GM21619 (cell line): Measurements from ENCODE around the gene RARS2.
"Not testable (repeated sequence)": the region's sequence is repeated elsewhere in the genome, so short reads cannot be mapped to it uniquely, and the experiment has no call there.

Experiments
- ATAC-seq: cut with Tn5 transposase; IDR thresholded peaks from one replicate; pipeline ENCODE4 v1.9.1; 2021; ENCODE audit not compliant: unreplicated experiment

Gene RARS2

DNA sequence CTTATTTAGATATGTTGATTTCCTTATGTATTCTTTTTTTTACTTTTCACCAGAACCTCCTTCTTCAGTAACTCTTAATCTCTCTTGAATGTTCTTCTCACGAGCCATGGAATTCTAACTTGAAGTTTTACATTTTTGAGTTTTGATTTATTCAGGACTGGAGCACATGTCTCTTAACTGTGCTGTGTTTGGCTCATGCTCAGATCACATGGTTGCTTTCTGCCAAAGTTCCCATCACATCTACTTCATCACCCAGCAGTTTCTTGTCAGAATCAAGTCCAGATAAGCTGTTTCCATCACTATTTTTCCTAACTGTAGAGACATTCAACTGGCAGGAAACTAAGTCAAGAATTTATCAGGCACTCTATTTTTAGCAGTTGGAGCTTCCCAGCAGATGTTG is 85.3 kb downstream of the RARS2 start:
- ATAC-seq = no peak

DNA sequence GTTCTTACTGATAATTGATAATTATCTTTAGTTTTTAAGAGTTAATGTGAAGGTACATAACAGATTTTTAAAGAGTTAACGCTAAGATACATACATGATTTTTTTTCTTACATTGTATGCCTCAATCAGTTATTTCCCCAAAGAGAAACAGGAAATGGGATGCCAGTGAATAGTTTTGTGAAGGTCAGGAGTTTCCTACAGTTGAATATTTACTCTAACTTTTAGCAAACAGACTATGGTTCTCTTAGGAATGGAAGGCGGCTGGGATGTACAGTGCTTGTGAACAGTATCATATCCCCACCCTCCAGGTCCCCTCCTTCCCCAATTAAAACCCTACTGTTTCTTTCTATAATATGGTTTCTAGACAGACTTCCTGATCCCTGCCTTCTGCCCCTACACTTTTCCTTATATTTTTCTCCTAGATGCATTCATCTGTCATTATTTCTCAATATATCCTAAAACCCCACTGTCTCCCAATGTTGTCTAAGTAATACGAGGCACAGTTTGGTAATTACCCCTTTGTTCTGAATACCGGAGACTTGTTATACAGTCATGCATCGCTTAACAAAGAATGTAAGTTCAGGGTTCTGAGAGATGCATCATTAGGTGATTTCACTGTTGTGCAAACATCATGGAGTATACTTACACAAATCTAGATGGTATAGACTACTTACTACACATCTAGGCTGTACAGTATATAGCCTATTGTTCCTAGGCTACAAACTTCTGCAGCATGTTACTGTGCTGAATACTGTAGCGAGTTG is 87.8 kb downstream of the RARS2 start:
- no peak for ATAC-seq

DNA sequence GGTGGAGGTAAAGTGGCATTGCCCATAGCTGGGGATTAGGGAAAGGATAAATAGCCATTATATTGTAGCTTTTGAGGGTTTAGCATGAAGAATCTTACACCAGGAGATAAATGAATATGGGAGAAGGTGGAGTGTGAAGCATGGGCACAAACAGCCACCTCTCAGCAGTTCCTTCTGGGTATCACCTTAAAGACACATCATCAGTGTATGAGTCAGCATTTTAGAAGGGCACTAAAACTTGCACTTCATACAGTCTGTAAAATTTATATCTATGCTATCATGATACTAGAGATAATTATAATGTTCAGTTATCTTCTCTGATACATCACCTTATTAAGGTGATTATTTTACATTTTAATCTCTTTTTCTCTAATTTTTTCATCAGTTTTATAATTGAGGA is 91.7 kb downstream of the RARS2 start:
- no peak for ATAC-seq

DNA sequence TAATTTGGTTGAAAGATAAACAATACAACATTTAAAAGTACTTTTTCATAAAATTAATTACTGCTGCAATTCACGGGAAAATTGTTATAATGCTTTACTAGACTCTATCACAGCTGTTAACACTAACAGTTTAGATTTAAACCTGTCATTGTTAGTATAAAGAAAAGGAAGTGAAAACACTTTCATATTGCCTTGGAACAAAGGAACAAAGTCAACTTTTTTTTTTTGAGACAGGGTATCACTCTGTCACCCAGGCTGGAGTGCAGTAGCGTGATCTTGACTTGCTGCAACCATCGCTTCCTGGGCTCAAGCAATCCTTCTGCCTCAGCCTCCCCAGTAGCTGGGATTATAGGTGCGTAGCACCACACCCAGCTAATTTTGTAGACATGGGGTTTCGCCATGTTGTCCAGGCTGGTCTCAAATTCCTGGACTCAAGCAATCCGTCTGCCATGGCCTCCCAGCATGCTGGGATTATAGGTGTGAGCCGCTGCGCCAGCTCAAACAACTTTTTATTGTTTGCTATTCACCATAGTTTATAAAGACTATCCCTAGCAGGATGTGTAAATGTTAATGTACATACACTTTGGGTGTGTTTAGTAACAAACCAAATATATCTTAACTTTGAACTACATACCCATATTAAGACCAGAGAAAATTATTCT is 94.9 kb downstream of the RARS2 start:
- peak; percentile 79 for ATAC-seq

DNA sequence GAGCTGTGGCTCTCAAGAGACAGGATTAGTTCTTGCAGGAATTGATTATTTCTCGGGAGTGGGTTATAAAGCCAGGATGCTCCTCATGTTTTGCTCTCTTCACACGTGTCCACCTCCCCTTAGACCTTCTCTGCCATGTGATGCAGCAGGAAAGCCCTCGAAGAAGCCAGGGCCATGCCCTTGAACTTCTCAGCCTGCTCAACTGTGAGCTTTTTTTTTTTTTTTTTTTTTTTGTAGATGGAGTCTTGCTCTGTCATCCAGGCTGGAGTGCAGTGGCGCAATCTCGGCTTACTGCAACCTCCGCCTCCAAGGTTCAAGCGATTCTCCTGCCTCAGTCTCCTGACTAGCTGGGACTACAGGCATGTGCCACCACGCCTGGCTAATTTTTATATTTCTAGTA is 100.5 kb downstream of the RARS2 start:
- ATAC-seq = not testable (repeated sequence)

DNA sequence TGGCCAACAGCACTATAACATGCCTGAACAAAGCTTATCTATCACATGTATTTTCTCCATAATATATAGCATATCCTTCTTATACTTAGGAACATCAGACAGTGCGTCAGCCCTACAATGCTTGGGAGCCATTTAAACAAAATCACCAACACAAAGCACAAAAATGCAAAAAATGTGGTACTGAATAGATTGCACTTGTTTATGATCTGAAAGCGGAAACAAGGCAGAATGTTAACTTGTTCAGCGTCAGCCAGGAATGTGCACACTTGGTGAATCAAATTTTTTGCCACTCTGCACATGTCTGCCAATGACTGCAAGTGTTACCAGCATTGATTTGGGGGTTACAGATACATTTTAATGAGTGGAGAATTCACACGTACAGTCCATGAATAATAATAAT is 102.2 kb downstream of the RARS2 start:
- no peak for ATAC-seq

DNA sequence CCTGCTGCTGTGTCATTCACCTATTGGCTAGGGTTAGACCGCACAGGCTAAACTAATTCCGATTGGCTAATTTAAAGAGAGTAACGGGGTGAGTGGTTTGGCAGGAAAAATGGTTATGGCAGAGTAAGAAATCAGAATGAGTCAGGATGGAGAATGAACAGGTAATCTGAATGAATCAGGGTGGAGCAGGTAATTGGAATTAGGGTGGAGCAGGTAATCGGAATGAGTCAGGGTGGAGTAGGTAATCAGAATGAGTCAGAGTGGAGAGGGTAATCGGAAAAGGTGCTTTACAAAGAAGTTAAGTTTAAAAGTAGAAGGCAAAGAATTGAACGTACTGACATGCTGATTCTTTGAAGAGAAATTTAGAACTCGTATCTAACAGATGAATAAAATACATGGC is 105.3 kb downstream of the RARS2 start:
- ATAC-seq = no peak

DNA sequence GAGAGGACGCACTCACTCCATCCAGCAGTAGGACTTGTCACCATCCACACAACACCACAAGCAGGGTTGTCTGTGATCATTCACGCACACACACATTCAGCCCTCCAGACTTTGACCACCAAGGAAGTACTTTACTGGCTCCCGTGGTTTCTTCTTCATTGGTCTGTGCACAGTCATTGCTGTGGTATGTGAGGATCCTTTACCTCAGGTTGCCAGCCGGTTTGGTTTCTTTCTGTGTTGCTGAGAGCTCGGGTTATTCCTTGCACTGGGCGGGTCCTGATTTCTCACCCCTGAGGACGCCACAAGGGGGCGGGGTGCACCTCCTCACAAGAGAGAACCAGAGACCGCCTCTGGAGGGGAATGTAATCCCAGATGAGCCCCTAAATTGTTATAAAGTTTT is 105.9 kb downstream of the RARS2 start:
- no peak for ATAC-seq

DNA sequence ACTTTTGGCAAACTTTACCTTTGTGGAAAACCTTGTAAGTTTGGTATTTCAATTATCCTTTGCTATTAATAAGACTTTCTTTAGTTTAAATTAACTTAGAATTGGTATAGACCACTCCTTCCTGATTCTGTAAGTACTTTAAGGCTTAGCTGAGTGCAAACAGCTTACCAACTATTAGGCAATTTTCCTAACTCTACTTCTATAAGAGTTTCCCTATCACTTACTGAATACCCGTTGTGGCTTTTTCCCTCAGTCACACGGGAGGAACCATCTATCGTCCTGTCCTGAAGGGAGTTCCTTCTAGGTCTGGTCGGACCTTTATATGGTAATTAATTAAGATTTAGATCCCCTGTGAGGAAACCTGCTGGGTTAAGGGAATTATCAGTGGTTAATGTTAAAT is 107.4 kb downstream of the RARS2 start:
- ATAC-seq = no peak

DNA sequence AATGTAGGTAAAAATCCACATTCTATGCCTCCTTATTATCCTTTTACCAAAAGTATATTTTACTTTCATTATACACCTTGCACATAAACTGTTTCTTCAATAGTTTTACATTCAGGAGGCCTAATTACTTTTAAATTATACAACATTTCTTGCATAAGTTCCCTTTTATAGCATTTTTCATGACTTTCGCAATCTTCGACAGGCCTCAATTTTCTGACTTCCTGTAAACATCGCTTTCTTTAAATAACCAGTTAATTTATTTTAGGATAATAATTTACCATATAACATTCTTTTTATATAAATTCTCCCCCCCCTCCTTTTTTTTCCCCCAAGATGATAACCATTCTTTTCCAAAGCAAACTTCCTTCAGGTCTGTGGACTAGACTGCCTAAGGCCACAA is 107.9 kb downstream of the RARS2 start:
- ATAC-seq = no peak

DNA sequence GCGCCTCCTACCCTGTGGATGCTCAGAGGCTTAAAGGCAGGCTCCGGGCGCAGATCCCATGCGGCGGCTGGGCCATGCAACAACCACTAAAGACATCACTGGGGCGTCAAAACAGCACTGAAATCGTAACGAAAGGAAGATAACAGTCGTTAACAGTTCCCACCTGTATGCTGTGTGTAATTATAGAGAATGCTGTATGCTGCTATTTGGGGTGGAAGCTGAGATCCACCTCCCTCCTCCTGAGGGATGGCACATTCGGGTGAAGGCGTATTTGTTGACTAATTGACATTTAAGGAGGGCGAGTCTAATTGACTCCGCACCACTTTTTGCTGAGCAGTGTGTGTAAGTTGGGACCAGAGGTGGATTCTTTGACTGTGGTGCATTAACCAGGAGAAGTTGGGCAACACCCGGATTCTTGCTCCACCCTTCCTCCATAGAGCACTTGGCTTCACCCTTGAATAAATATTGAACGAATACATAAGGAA is 116.3 kb downstream of the RARS2 start:
- peak; percentile 67 for ATAC-seq

DNA sequence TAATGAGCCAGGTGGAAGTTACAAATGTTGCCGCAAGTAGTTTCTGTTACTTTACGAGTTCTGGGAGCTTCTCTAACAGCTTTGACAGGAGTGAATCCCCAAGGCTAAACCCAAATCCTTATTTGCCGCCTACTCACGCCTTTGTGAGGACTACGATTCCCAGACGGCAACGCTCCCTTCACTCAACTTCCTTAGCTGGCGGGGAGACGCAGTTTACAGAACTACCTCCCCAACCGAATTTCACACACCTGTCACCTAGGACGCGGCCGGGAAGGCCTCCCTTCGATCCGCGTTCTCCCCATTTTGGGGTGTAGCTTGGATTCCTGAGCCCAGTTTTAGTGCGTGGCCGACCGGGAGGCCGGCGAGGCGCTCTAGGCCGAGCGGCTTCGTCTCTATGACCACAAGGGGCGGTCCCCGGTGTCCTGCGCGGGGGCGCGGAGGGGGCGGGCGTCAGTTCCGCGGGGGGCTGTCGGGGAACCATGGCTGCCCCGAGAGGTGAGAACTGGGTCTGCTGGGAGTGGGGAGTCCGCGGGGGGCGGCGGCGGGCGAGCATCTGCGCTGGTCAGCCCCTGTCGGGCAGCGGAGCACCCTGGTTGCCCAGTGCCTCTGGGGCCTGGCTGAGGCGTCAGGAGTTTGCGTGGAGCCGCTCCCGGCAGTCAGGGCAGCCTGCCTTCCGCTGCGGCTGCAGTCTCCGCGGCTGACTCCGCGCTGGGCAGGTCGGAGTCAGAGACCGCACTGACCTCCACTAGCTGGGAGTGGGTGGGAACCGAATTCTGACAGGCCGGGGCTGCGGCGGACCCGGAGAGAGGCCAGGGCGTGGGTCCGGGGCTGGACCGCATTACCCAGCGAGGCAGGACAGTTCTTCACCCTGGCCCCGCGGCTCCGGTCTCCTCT is 117.0 kb downstream of the RARS2 start, which contains the start of gene SLC35A1:
Gene SLC35A1 (plus strand): TSS at position 450 of the 894 bp plus-strand sequence. CDS start 30 bp downstream, at position 480.
- ATAC-seq = peak; percentile 95

DNA sequence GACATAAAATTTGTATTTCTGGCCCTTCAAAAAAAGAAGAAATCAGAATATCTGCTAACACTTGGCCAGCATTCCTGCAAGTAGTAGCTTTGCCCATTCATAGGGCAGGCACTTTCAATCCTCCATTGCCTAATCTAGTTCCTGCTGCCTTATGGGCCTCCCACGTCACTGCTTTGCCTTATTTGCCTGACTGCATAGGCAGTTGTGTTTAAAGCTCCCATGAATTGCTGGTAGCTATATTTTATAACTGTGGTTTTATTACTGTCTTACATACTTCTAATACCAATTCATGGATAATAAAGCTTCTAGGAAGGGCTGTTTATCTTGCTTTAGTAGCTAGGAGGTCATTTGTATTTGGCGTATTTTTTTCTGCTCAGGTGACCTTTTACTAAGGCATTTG is 124.7 kb downstream of the RARS2 start:
- no peak for ATAC-seq
